Neural cell (in vitro differentiated cells): Measurements from ENCODE around the gene KMT2E. TPM values are rescaled to one million over a fixed set of nuclear protein-coding genes. Genes with fewer than 3 reads are reported as not detected.

ENCODE experiments used
- H2AFZ ChIP-seq: fragments of 200-600, 300-800 bp; sonication (generic), shearing (Covaris generic); 2 replicates; pipeline ENCODE4 v1.6.0; 2014; ENCODE audit warnings: low read depth, mild to moderate bottlenecking, antibody characterized with exemption, low read length, moderate library complexity
- H3F3A ChIP-seq: fragments of 200-600 bp; shearing (Covaris generic); 2 replicates; pipeline ENCODE4 v1.6.1; 2016; ENCODE audit warnings: mild to moderate bottlenecking, moderate library complexity, mixed read lengths, antibody characterized with exemption, low read length; ENCODE audit not compliant: insufficient read depth, poor library complexity, severe bottlenecking
- H3K27ac ChIP-seq: fragments of 200-600, 300-800 bp; sonication (generic), shearing (Covaris generic); 2 replicates; pipeline ENCODE4 v1.5.1; 2014; ENCODE audit warnings: mild to moderate bottlenecking, low read length, moderate library complexity
- H3K27me3 ChIP-seq: fragments of 300-800, 200-600 bp; sonication (generic), shearing (Covaris generic); 2 replicates; pipeline ENCODE4 v1.6.0; 2014; ENCODE audit warnings: mild to moderate bottlenecking, low read depth, low read length, moderate library complexity; ENCODE audit not compliant: insufficient read depth
- H3K36me3 ChIP-seq: fragments of 300-800, 200-600 bp; sonication (generic), shearing (Covaris generic); 2 replicates; pipeline ENCODE4 v1.5.1; 2014; ENCODE audit warnings: mild to moderate bottlenecking, antibody characterized with exemption, low read length, moderate library complexity; ENCODE audit not compliant: insufficient read depth
- H3K4me2 ChIP-seq: fragments of 300-800, 200-600 bp; sonication (generic), shearing (Covaris generic); 2 replicates; pipeline ENCODE4 v1.6.0; 2014; ENCODE audit warnings: mild to moderate bottlenecking, low read length
- H3K4me3 ChIP-seq: fragments of 300-800, 200-600 bp; sonication (generic), shearing (Covaris generic); 2 replicates; pipeline ENCODE4 v1.5.1; 2014; ENCODE audit warnings: mild to moderate bottlenecking, low read length, moderate library complexity
- H3K79me2 ChIP-seq: fragments of 200-600 bp; shearing (Covaris generic); replicated peaks from 2 replicates; pipeline ENCODE4 v1.6.0; 2014; ENCODE audit warnings: mild to moderate bottlenecking, low read length, moderate library complexity; ENCODE audit not compliant: insufficient read depth
- H3K9ac ChIP-seq: fragments of 300-800, 200-600 bp; sonication (generic), shearing (Covaris generic); 2 replicates; pipeline ENCODE4 v1.6.1; 2016; ENCODE audit warnings: mild to moderate bottlenecking, low read length, mixed read lengths
- H3K9me2 ChIP-seq: fragments of 200-600 bp; shearing (Covaris generic); 2 replicates; pipeline ENCODE4 v1.6.1; 2016; ENCODE audit warnings: mild to moderate bottlenecking, low read length, mixed read lengths; ENCODE audit not compliant: insufficient read depth
- H3K9me3 ChIP-seq: fragments of 200-600, 300-800 bp; sonication (generic), shearing (Covaris generic); 2 replicates; pipeline ENCODE4 v1.6.1; 2016; ENCODE audit warnings: mild to moderate bottlenecking, mixed run types, low read length, moderate library complexity, mixed read lengths
- H4K20me1 ChIP-seq: fragments of 200-600 bp; shearing (Covaris generic); 2 replicates; pipeline ENCODE4 v1.6.1; 2016; ENCODE audit warnings: mild to moderate bottlenecking, mixed run types; ENCODE audit not compliant: insufficient read depth
- CTCF ChIP-seq: fragments of 450-650 bp; IDR thresholded peaks from 2 replicates; pipeline ENCODE4 v1.5.1; 2014; ENCODE audit warnings: antibody characterized with exemption, mild to moderate bottlenecking, moderate library complexity; ENCODE audit not compliant: poor library complexity, severe bottlenecking
- EP300 ChIP-seq: fragments of 450-650 bp; conservative IDR thresholded peaks from 2 replicates; pipeline ENCODE4 v1.6.1; 2014; ENCODE audit warnings: antibody characterized with exemption, mild to moderate bottlenecking, moderate library complexity; ENCODE audit not compliant: poor library complexity, severe bottlenecking
- EZH2 ChIP-seq: fragments of 200-600, 300-800 bp; shearing (Covaris generic), sonication (generic); IDR thresholded peaks from 2 replicates; pipeline ENCODE4 v1.6.1; 2014; ENCODE audit warnings: antibody characterized with exemption, low read length, borderline replicate concordance, mild to moderate bottlenecking; ENCODE audit not compliant: insufficient read depth, poor library complexity, severe bottlenecking
- MXI1 ChIP-seq: fragments of 450-650 bp; conservative IDR thresholded peaks from 2 replicates; pipeline ENCODE4 v1.6.1; 2014; ENCODE audit warnings: antibody characterized with exemption, mild to moderate bottlenecking; ENCODE audit not compliant: poor library complexity, severe bottlenecking
- POLR2AphosphoS5 ChIP-seq: IDR thresholded peaks from 2 replicates; pipeline ENCODE4 v1.6.1; 2012
- RAD21 ChIP-seq: fragments of 450-650 bp; conservative IDR thresholded peaks from 2 replicates; pipeline ENCODE4 v1.6.1; 2014; ENCODE audit warnings: antibody characterized with exemption, mild to moderate bottlenecking, moderate library complexity
- SMC3 ChIP-seq: fragments of 450-650 bp; conservative IDR thresholded peaks from 2 replicates; pipeline ENCODE4 v1.6.1; 2014; ENCODE audit warnings: antibody characterized with exemption, mild to moderate bottlenecking, moderate library complexity; ENCODE audit not compliant: poor library complexity
- TAF1 ChIP-seq: IDR thresholded peaks from 2 replicates; pipeline ENCODE4 v1.6.1; 2012; ENCODE audit warnings: low read depth
- polyA plus RNA-seq: library from polyadenylated mRNA; depleted of rRNA; stranded (reverse); fragments of >200 nt; gene quantifications from 2 replicates; pipeline ENCODE4 v1.2.3, GENCODE V29; 2014
- TF ChIP-seq, protein P1 (sequence below): IDR thresholded peaks from 2 replicates; pipeline ENCODE4 v1.6.1; 2012; ENCODE audit warnings: borderline replicate concordance

The KMT2E gene
- polyA plus RNA-seq, 1 donor from 2014 or later, result 78.4 TPM

- Histone ChIP-seq H3K9ac (no peak overlapping the region), H3K4me3 (no peak overlapping the region), H3F3A (no peaks in the 10 kb centered on the region), H3K27ac (no peak overlapping the region), H3K27me3 (no peaks in the 10 kb centered on the region), H3K36me3 (peaks cover 4% of the 10 kb centered on the region), H4K20me1 (peaks cover 35% of the 10 kb centered on the region), H3K9me2 (no peaks in the 10 kb centered on the region), H3K79me2 (peaks cover 21% of the 10 kb centered on the region), H3K9me3 (no peaks in the 10 kb centered on the region), H3K4me2 (no peak overlapping the region), H2AFZ (no peak overlapping the region)
- TF ChIP-seq RAD21, result no peak
- TF ChIP-seq, protein P1, sequence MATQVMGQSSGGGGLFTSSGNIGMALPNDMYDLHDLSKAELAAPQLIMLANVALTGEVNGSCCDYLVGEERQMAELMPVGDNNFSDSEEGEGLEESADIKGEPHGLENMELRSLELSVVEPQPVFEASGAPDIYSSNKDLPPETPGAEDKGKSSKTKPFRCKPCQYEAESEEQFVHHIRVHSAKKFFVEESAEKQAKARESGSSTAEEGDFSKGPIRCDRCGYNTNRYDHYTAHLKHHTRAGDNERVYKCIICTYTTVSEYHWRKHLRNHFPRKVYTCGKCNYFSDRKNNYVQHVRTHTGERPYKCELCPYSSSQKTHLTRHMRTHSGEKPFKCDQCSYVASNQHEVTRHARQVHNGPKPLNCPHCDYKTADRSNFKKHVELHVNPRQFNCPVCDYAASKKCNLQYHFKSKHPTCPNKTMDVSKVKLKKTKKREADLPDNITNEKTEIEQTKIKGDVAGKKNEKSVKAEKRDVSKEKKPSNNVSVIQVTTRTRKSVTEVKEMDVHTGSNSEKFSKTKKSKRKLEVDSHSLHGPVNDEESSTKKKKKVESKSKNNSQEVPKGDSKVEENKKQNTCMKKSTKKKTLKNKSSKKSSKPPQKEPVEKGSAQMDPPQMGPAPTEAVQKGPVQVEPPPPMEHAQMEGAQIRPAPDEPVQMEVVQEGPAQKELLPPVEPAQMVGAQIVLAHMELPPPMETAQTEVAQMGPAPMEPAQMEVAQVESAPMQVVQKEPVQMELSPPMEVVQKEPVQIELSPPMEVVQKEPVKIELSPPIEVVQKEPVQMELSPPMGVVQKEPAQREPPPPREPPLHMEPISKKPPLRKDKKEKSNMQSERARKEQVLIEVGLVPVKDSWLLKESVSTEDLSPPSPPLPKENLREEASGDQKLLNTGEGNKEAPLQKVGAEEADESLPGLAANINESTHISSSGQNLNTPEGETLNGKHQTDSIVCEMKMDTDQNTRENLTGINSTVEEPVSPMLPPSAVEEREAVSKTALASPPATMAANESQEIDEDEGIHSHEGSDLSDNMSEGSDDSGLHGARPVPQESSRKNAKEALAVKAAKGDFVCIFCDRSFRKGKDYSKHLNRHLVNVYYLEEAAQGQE, result no peak
- TF ChIP-seq POLR2AphosphoS5, result no peak
Measured at GRCh38 chr7:104990983-104991382, 23.0 kb upstream of the KMT2E start.

DNA sequence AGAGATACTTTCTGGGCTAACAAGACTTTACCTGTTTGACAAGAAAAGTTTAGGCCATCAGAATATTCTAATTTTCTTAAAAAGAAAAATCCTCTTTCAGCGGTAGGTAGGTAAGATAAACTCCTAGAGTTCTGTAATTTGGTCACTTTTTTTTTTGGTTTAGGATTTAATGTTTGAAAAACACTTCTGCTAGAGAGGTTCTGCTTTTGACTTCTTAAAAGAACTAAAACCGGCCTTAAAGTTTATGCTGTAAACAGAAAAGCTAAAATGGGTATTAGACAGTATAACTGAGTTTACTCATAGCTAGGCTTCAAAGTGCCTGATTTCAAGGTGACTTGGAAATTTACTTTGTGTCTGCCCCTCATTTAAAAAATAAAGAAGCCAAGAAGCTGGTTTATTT is 21.7 kb upstream of the KMT2E start:
- peaks cover 4% of the 10 kb centered on the region for H3K36me3 ChIP-seq
- no peaks in the 10 kb centered on the region for H3F3A ChIP-seq
- no peaks in the 10 kb centered on the region for H3K27me3 ChIP-seq
- no peak for TF ChIP-seq CTCF
- no peak for TF ChIP-seq POLR2AphosphoS5
- no peak for TF ChIP-seq SMC3
- TF ChIP-seq EP300, result no peak
- TF ChIP-seq, protein P1, result no peak
- no peak for TF ChIP-seq TAF1
- TF ChIP-seq EZH2, result no peak
- TF ChIP-seq MXI1, result no peak
- no peak for TF ChIP-seq RAD21
- H3K4me3 ChIP-seq, result no peak overlapping the region
- no peak overlapping the region for H3K4me2 ChIP-seq
- H3K9ac ChIP-seq, result no peak overlapping the region
- no peaks in the 10 kb centered on the region for H3K9me3 ChIP-seq
- H3K9me2 ChIP-seq, result no peaks in the 10 kb centered on the region
- peaks cover 29% of the 10 kb centered on the region for H3K79me2 ChIP-seq
- H4K20me1 ChIP-seq, result peaks cover 37% of the 10 kb centered on the region
- no peak overlapping the region for H3K27ac ChIP-seq
- no peak overlapping the region for H2AFZ ChIP-seq
